Measurements from ENCODE around the gene STRADA. TPM values are rescaled to one million over a fixed set of nuclear protein-coding genes. Genes with fewer than 3 reads are reported as not detected.
A peak's percentile ranks its signal among the peaks of the same experiment; 100 is the strongest.

Gene STRADA
- total and polyA plus RNA-seq, 10 of the 15 experiments (the other 5 are each of a cell fraction or from before 2014, with no cell fraction given), result 13.3 to 54.1 (median 44.0) TPM

DNA sequence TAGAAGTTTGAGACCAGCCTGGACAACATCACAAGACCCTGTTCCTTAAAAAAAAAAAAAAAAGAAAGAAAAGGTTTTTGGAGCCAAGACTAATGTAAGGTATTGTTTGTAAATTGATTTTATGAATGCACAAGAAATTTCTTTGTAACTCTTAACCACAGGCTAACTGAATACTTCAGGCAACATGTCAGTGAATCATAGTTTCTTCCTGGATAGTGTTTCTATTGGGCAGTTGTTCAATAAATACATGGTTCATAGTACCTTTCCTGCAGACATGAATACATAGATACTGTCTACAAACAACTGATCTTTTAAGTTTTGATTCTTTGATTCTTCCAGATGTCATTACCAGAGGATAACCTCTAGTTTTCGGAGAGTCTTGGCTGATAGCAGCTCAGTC is 44.0 kb upstream of the STRADA start (continued):
- no peak for TF ChIP-seq E2F4 (IDR thresholded peaks at IDR 0.05; ENCODE audit: low read depth, low read length)

- RAD21 ChIA-PET (ENCODE audit: unreplicated experiment), result interaction anchor here (1.1 to 1.6 kb wide), 4 partner anchors 9 to 34 kb away, joined by 3 to 7 read pairs (median 3); partner anchors contain the start of genes CCDC47 and DDX42
- POLR2A ChIA-PET, result interaction anchor here (0.8 to 5.6 kb wide), 6 partner anchors 10 to 66 kb away, joined by 3 to 49 read pairs (median 4); partner anchors contain the start of genes CCDC47 and DDX42
- 55% methylated on average over 6 of the region's 6 CpGs for WGBS (ENCODE audit: insufficient coverage, insufficient replicate concordance, low lambda C conversion rate, missing lambda C conversion rate)
These were observed 41.9 kb upstream of the STRADA start for GRCh38 chr17:63783522-63783921.

More at GRCh38 chr17:63783522-63783921, 41.9 kb upstream of the STRADA start:
- ChIA-PET SMC1A (ENCODE audit: uncharacterized antibody, unreplicated experiment) (interaction anchor here (0.6 to 3.2 kb wide), 9 partner anchors 9 to 358 kb away, joined by 3 to 10 read pairs (median 3); partner anchors contain the start of gene DDX42), CTCF (interaction anchor here (1.0 to 4.0 kb wide), 7 partner anchors 9 to 86 kb away, joined by 3 to 10 read pairs (median 4); no protein-coding TSS in a partner anchor)
- Histone ChIP-seq H3K4me1 (ENCODE audit: control insufficient read depth, insufficient read depth, low read length) (peaks cover 8% of the 10 kb centered on the region; the same call in 1 of the 2 replicates), H3K4me2 (ENCODE audit: control insufficient read depth, insufficient read depth) (no peak overlapping the region), H3K27me3 (replicated peaks in 1 of 2; ENCODE audit: control insufficient read depth in 2 of 2, insufficient read depth in 2 of 2, low read length in 1 of 2) (no peaks in the 10 kb centered on the region), H4K20me1 (ENCODE audit: control insufficient read depth, insufficient read depth) (no peaks in the 10 kb centered on the region), H3K9me3 (replicated peaks; ENCODE audit: control insufficient read depth, insufficient read depth, low read length) (no peaks in the 10 kb centered on the region), H2AFZ (ENCODE audit: control insufficient read depth, low read depth, low read length) (no peak overlapping the region), H3K9ac (ENCODE audit: control insufficient read depth, insufficient read depth, low read length) (no peak overlapping the region), H3K79me2 (ENCODE audit: control insufficient read depth, insufficient read depth, low read length) (peaks cover 67% of the 10 kb centered on the region), H3K27ac (ENCODE audit: control insufficient read depth, insufficient read depth) (peak overlapping the region; percentile 10; the same call in 1 of the 2 replicates), H3K4me3 (no peak overlapping the region), H3K36me3 (ENCODE audit: control insufficient read depth in 2 of 2, insufficient read depth in 2 of 2, low read length in 1 of 2) (peaks cover 2 to 10% of the 10 kb centered on the region in 2 experiments)
- no peak for FAIRE-seq
- no TSS peak for BruUV-seq (replicated peaks)
- in situ Hi-C loops (cut with MboI), result no loop called here
- no peak for TF ChIP-seq SIX5 (IDR thresholded peaks at IDR 0.05; ENCODE audit: low read depth, low read length, severe bottlenecking)
- TF ChIP-seq, protein P1, sequence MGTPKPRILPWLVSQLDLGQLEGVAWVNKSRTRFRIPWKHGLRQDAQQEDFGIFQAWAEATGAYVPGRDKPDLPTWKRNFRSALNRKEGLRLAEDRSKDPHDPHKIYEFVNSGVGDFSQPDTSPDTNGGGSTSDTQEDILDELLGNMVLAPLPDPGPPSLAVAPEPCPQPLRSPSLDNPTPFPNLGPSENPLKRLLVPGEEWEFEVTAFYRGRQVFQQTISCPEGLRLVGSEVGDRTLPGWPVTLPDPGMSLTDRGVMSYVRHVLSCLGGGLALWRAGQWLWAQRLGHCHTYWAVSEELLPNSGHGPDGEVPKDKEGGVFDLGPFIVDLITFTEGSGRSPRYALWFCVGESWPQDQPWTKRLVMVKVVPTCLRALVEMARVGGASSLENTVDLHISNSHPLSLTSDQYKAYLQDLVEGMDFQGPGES (IDR thresholded peaks at IDR 0.05), result no peak
- no peak for TF ChIP-seq WRNIP1 (IDR thresholded peaks at IDR 0.05; ENCODE audit: borderline replicate concordance, low read depth, low read length)
- DNase-seq (ENCODE audit: low read depth, low spot score), result no peak
- ATAC-seq, result 0 out of 3 replicates have a peak, but pooled peaks have one; percentile 27
- intact Hi-C loops (cut with micrococcal nuclease; ENCODE audit: unreplicated experiment), result no loop called here
